K562 (cell line): Measurements from ENCODE around the gene TFEB. TPM values are rescaled to one million over a fixed set of nuclear protein-coding genes. Genes with fewer than 3 reads are reported as not detected.

Source experiments
- BCLAF1 ChIP-seq, 2 experiments: fragments of 450-650 bp in 1 of 2; IDR thresholded peaks; 2 replicates each; pipeline ENCODE4 v1.6.1; 2011 to 2017; ENCODE audit warnings: low read depth in 2 of 2, antibody characterized with exemption in 1 of 2, borderline replicate concordance in 1 of 2, low read length in 1 of 2, mild to moderate bottlenecking in 1 of 2, mixed read lengths in 1 of 2; ENCODE audit not compliant: control insufficient read depth in 1 of 2
- CBX1 ChIP-seq: sonication (generic); IDR thresholded peaks from 2 replicates; pipeline ENCODE4 v1.6.1; 2016; ENCODE audit warnings: antibody characterized with exemption, low read depth, mild to moderate bottlenecking
- ESRRA ChIP-seq: fragments of 450-650 bp; IDR thresholded peaks from 2 replicates; pipeline ENCODE4 v1.6.1; 2014; ENCODE audit warnings: low read depth, mild to moderate bottlenecking, moderate library complexity, borderline replicate concordance
- HDAC2 ChIP-seq: fragments of 450-650 bp; IDR thresholded peaks from 2 replicates; pipeline ENCODE4 v1.6.1; 2016; ENCODE audit warnings: mild to moderate bottlenecking
- HINFP ChIP-seq: fragments of 450-650 bp; conservative IDR thresholded peaks from 2 replicates; pipeline ENCODE4 v1.6.1; 2016; ENCODE audit warnings: missing genetic modification characterization, low read depth, mild to moderate bottlenecking, control low read depth, missing compliant biosample characterization
- KDM2B ChIP-seq: fragments of 250-450 bp; sonication (Bioruptor Pico); IDR thresholded peaks from 2 replicates; pipeline ENCODE4 v1.8.0; 2021; ENCODE audit warnings: mild to moderate bottlenecking, moderate library complexity
- MITF ChIP-seq: IDR thresholded peaks from 2 replicates; pipeline ENCODE4 v1.6.1; 2014; ENCODE audit warnings: antibody characterized with exemption
- MYC ChIP-seq, 2 experiments: fragments of 250-450 bp in 1 of 2; sonication (Bioruptor Pico) in 1 of 2; IDR thresholded peaks; 2 replicates each; pipeline versions ENCODE4 v1.5.1 to v1.6.1; 2012 to 2021; ENCODE audit warnings: low read depth in 2 of 2, borderline replicate concordance in 1 of 2, improper control_type of control experiment in 1 of 2, low read length in 1 of 2, mild to moderate bottlenecking in 1 of 2, moderate library complexity in 1 of 2
- POLR2A ChIP-seq: fragments of 450-650 bp; conservative IDR thresholded peaks from 2 replicates; pipeline ENCODE4 v1.6.1; 2016
- PURB ChIP-seq: sonication (generic); formaldehyde crosslinking; IDR thresholded peaks from 2 replicates; pipeline ENCODE4 v1.9.0; 2021; ENCODE audit warnings: low read depth, mild to moderate bottlenecking, missing genetic modification reagents
- TCFL5 ChIP-seq: fragments of 250-450 bp; sonication (Bioruptor Pico); conservative IDR thresholded peaks from 2 replicates; pipeline ENCODE4 v1.6.1; 2021; ENCODE audit warnings: mild to moderate bottlenecking, moderate library complexity, matching md5 sums
- TEAD4 ChIP-seq, 2 experiments: sonication (generic) in 1 of 2; formaldehyde crosslinking in 1 of 2; IDR thresholded peaks; 2 replicates each; pipeline versions ENCODE4 v1.6.1 to v1.8.0; 2012 to 2022; ENCODE audit warnings: borderline replicate concordance in 1 of 2, inconsistent platforms in 1 of 2, low read length in 1 of 2, mild to moderate bottlenecking in 1 of 2, missing genetic modification reagents in 1 of 2
- XRCC4 ChIP-seq: IDR thresholded peaks from one replicate; pipeline ENCODE4 v1.6.1; 2011; ENCODE audit not compliant: insufficient read depth, insufficient read length; ENCODE audit errors: extremely low read depth
- ZEB2 ChIP-seq: fragments of 450-650 bp; IDR thresholded peaks from 2 replicates; pipeline ENCODE4 v1.6.1; 2016
- ZNF175 ChIP-seq: fragments of 200-800 bp; sonication (Bioruptor generic); IDR thresholded peaks from 2 replicates; pipeline ENCODE4 v1.6.1; 2016; ENCODE audit warnings: low read depth, mild to moderate bottlenecking, missing genetic modification characterization, missing compliant biosample characterization
- ZNF3 ChIP-seq: fragments of 250-450 bp; sonication (Bioruptor Pico); IDR thresholded peaks from 2 replicates; pipeline ENCODE4 v1.5.0; 2021; ENCODE audit warnings: mild to moderate bottlenecking, moderate library complexity
- ZSCAN29 ChIP-seq: fragments of 450-650 bp; IDR thresholded peaks from 2 replicates; pipeline ENCODE4 v1.6.1; 2017
- polyA plus RNA-seq, 8 experiments: library from polyadenylated mRNA; depleted of rRNA in 4 of 8; stranded (reverse) in 5 of 8; unstranded in 3 of 8; fragments of >200 nt; fragmentation: Nextera tagmentation in 2 of 8; fragmentation: Illumina TruSeq in 1 of 8; extraction: Ambion mirVana in 2 of 8; extraction: Trizol in 1 of 8; gene quantifications; 2 replicates each; pipeline versions ENCODE4 v1.2.1 to v1.2.3, GENCODE V29; 2011 to 2014; ENCODE audit warnings: inconsistent platforms in 1 of 8, missing spikeins in 1 of 8
- total RNA-seq, 7 experiments: library from RNA; depleted of rRNA in 6 of 7; stranded (reverse); fragments of >200 nt in 6 of 7; fragmentation: Illumina TruSeq in 2 of 7; extraction: Trizol in 2 of 7; gene quantifications; 2 replicates each; pipeline versions ENCODE4 v1.2.1 to v1.2.3, GENCODE V29; 2011 to 2021; ENCODE audit warnings: low replicate concordance in 1 of 7

The TFEB gene
- total and polyA plus RNA-seq, 9 of the 15 experiments (the other 6 are each of a cell fraction or from before 2014, with no cell fraction given) = 0.04 to 4.7 (median 2.0) TPM

DNA sequence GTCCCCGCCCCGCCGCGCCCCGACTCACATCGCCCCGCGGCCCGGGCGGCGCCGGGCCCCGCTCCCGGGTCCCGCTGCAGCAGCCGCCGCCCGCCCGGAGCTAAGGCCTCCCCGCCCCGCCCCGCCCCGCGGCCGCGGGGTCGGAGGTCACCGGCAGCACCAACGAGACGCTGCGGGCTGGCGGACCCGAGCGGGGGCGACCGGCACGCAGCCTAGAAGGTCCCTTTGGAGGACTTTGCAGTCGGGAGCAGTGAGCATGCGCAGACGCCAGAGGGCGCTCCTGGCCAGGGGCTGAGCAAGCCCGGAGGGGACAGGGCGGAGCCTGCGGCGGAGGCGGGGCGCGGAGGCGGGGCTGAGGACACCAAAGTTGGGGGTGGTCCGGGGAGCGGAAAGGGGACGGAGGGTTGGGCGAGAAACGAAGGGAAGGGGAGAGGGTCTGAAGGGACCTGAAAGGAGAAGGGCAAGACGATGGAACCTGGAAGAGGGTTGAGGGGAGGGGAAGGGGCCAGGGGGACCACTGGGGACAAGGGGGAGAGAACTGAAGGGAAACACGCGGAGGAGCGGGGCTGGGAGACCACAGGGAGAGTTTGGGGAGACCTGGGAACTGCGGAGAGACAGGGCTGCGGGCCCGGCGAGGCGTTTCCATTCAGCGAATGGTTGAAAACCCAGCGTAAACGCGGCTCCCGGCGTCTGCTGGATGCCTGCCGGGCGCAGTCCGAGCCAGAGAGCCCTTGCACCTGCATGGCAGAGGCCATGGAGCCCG lies 44.6 kb upstream of the TFEB start, which contains the start of gene FRS3 (continued):
- peak in 1 of 2 experiments; percentile 91; a peak in 2 of 4 replicates for TF ChIP-seq BCLAF1 (IDR thresholded peaks at IDR 0.05; ENCODE audit: borderline replicate concordance in 1 of 2, control insufficient read depth in 1 of 2, low read depth in 2 of 2, low read length in 1 of 2)
- TF ChIP-seq ZNF175 = no peak
- no peak for TF ChIP-seq ZNF3 (CRISPR knock-in tag)
- TF ChIP-seq HINFP (tag) = peak; percentile 94
- TF ChIP-seq MITF = no peak
- no peak for TF ChIP-seq ZSCAN29
- peak; percentile 74; the same call in 1 of the 2 replicates for TF ChIP-seq CBX1
- TF ChIP-seq HDAC2 = no peak
- TF ChIP-seq ESRRA = peak; percentile 72; the same call in 1 of the 2 replicates
- TF ChIP-seq PURB (CRISPR knock-in tag) = no peak
- no peak for TF ChIP-seq POLR2A
- TF ChIP-seq XRCC4 = no peak
- 0 out of 2 replicates have a peak, but pooled peaks have one; percentile 11 for TF ChIP-seq KDM2B
- TF ChIP-seq TEAD4 (IDR thresholded peaks at IDR 0.05; ENCODE audit: low read length) = peak; percentile 48; the same call in 1 of the 2 replicates
- TF ChIP-seq TEAD4 (CRISPR knock-in tag; IDR thresholded peaks at IDR 0.05; ENCODE audit: borderline replicate concordance) = no peak
- TF ChIP-seq MYC (IDR thresholded peaks at IDR 0.05; ENCODE audit: low read depth, low read length) = peak; percentile 86
- TF ChIP-seq MYC (CRISPR knock-in tag; IDR thresholded peaks at IDR 0.05; ENCODE audit: borderline replicate concordance, low read depth) = no peak
- peak; percentile 45; the same call in 1 of the 2 replicates for TF ChIP-seq ZEB2
- no peak for TF ChIP-seq TCFL5 (CRISPR knock-in tag)
